Neutrophil (primary cell): ENCODE data around the gene AP4S1.

ENCODE experiments used
- H3K27ac ChIP-seq: fragments of 200-600 bp; sonication (generic); 2 replicates; pipeline ENCODE4 v1.5.1; 2016; ENCODE audit warnings: mild to moderate bottlenecking, moderate library complexity
- H3K27me3 ChIP-seq: fragments of 200-600 bp; sonication (generic); 2 replicates; pipeline ENCODE4 v1.6.0; 2016; ENCODE audit warnings: mild to moderate bottlenecking
- H3K36me3 ChIP-seq: fragments of 200-600 bp; sonication (generic); 2 replicates; pipeline ENCODE4 v1.5.1; 2017
- H3K4me1 ChIP-seq, 2 experiments: fragments of 200-600 bp in 1 of 2; sonication (generic) in 1 of 2; 1 replicate in 1 of 2; 2 replicates in 1 of 2; pipeline versions ENCODE4 v1.5.1 to v1.6.1; 2013 to 2016; ENCODE audit warnings: low read depth in 1 of 2, low read length in 1 of 2, mild to moderate bottlenecking in 1 of 2, moderate library complexity in 1 of 2; ENCODE audit not compliant: control insufficient read depth in 1 of 2, insufficient read depth in 1 of 2
- H3K4me3 ChIP-seq, 2 experiments: fragments of 200-600 bp in 1 of 2; sonication (generic) in 1 of 2; 1 replicate in 1 of 2; 2 replicates in 1 of 2; pipeline ENCODE4 v1.5.1; 2013 to 2016; ENCODE audit warnings: low read depth in 1 of 2, low read length in 1 of 2, mild to moderate bottlenecking in 1 of 2, moderate library complexity in 1 of 2
- H3K9me3 ChIP-seq: fragments of 200-600 bp; sonication (generic); 2 replicates; pipeline ENCODE4 v1.5.1; 2016
- CTCF ChIP-seq: fragments of 200-600 bp; sonication (generic); IDR thresholded peaks from 2 replicates; pipeline ENCODE4 v1.5.1; 2016; ENCODE audit warnings: antibody characterized with exemption

AP4S1 gene

GRCh38 chr14:30985796-30986195, 39.7 kb upstream of the AP4S1 start:
- Histone ChIP-seq H3K4me3 (no peak overlapping the region), H3K9me3 (no peaks in the 10 kb centered on the region), H3K27me3 (no peaks in the 10 kb centered on the region), H3K36me3 (no peaks in the 10 kb centered on the region), H3K4me1 (peaks cover 3 to 12% of the 10 kb centered on the region in 2 experiments), H3K27ac (no peak overlapping the region)
- no peak for TF ChIP-seq CTCF

GRCh38 chr14:30988509-30988908, 36.9 kb upstream of the AP4S1 start:
- Histone ChIP-seq H3K27me3 (no peaks in the 10 kb centered on the region), H3K9me3 (no peaks in the 10 kb centered on the region), H3K4me3 (no peak overlapping the region), H3K4me1 (peaks cover 14 to 19% of the 10 kb centered on the region in 2 experiments), H3K36me3 (no peaks in the 10 kb centered on the region), H3K27ac (no peak overlapping the region)
- TF ChIP-seq CTCF: no peak

GRCh38 chr14:30990770-30991169, 34.7 kb upstream of the AP4S1 start:
- no peak for TF ChIP-seq CTCF
- H3K27ac ChIP-seq: peak overlapping the region; percentile 59
- no peak overlapping the region for H3K4me3 ChIP-seq
- H3K9me3 ChIP-seq: no peaks in the 10 kb centered on the region
- peaks cover 14 to 19% of the 10 kb centered on the region in 2 experiments for H3K4me1 ChIP-seq
- no peaks in the 10 kb centered on the region for H3K36me3 ChIP-seq
- no peaks in the 10 kb centered on the region for H3K27me3 ChIP-seq

GRCh38 chr14:30991408-30991807, 34.0 kb upstream of the AP4S1 start:
- peak overlapping the region; percentile 59 for H3K27ac ChIP-seq
- H3K36me3 ChIP-seq: no peaks in the 10 kb centered on the region
- H3K4me1 ChIP-seq: peaks cover 14 to 19% of the 10 kb centered on the region in 2 experiments
- no peaks in the 10 kb centered on the region for H3K9me3 ChIP-seq
- H3K4me3 ChIP-seq: no peak overlapping the region
- H3K27me3 ChIP-seq: no peaks in the 10 kb centered on the region
- no peak for TF ChIP-seq CTCF

GRCh38 chr14:30993071-30993470, 32.4 kb upstream of the AP4S1 start:
- Histone ChIP-seq H3K27me3 (no peaks in the 10 kb centered on the region), H3K27ac (no peak overlapping the region), H3K4me3 (no peak overlapping the region), H3K4me1 (peaks cover 14 to 19% of the 10 kb centered on the region in 2 experiments), H3K9me3 (no peaks in the 10 kb centered on the region), H3K36me3 (no peaks in the 10 kb centered on the region)
- no peak for TF ChIP-seq CTCF
